ENCODE data around the gene METTL25. TPM values are rescaled to one million over a fixed set of nuclear protein-coding genes. Genes with fewer than 3 reads are reported as not detected.
"Not testable (repeated sequence)": the region's sequence is repeated elsewhere in the genome, so short reads cannot be mapped to it uniquely, and the experiment has no call there.

Gene METTL25
- total and polyA plus RNA-seq, 4 donors, result 6.1 to 30.1 (median 13.3) TPM

- no peak for DNase-seq (ENCODE audit: low read depth in 4 of 6, low spot score in 6 of 6)
- Histone ChIP-seq H3K9me3 (ENCODE audit: control insufficient read depth, insufficient read depth, low read length) (no peaks in the 10 kb centered on the region), H3K4me1 (ENCODE audit: control insufficient read depth, insufficient read depth, low read length) (peaks cover 4% of the 10 kb centered on the region), H3K27ac (ENCODE audit: low read depth, low read length) (no peak overlapping the region), H3K4me3 (ENCODE audit: low read depth, low read length) (peak overlapping the region; percentile 100), H3K27me3 (ENCODE audit: control insufficient read depth, insufficient read depth, low read length) (no peaks in the 10 kb centered on the region), H3K36me3 (ENCODE audit: control insufficient read depth, insufficient read depth, low read length) (peaks cover 6% of the 10 kb centered on the region)
- no CpG with 5 or more reads among the region's 4 CpGs for WGBS (ENCODE audit: insufficient coverage)
Observed at GRCh38 chr12:82357340-82357739, 989 bp upstream of the METTL25 start.

GRCh38 chr12:82357845-82358199 lies 507 bp upstream of the METTL25 start:
- Histone ChIP-seq H3K4me3 (ENCODE audit: low read depth, low read length) (peak overlapping the region; percentile 100), H3K36me3 (ENCODE audit: control insufficient read depth, insufficient read depth, low read length) (peaks cover 6% of the 10 kb centered on the region), H3K27me3 (ENCODE audit: control insufficient read depth, insufficient read depth, low read length) (no peaks in the 10 kb centered on the region), H3K9me3 (ENCODE audit: control insufficient read depth, insufficient read depth, low read length) (no peaks in the 10 kb centered on the region), H3K4me1 (ENCODE audit: control insufficient read depth, insufficient read depth, low read length) (peaks cover 4% of the 10 kb centered on the region), H3K27ac (ENCODE audit: low read depth, low read length) (peak overlapping the region; percentile 100)
- no peak for DNase-seq (ENCODE audit: low read depth in 4 of 6, low spot score in 6 of 6)
- WGBS (ENCODE audit: insufficient coverage), result 1% methylated on average over 7 of the region's 10 CpGs

GRCh38 chr12:82359115-82359478 lies 768 bp downstream of the METTL25 start:
- H3K9me3 ChIP-seq (ENCODE audit: control insufficient read depth, insufficient read depth, low read length), result no peaks in the 10 kb centered on the region
- peaks cover 6% of the 10 kb centered on the region for H3K36me3 ChIP-seq (ENCODE audit: control insufficient read depth, insufficient read depth, low read length)
- no peak for DNase-seq (ENCODE audit: low read depth in 4 of 6, low spot score in 6 of 6)
- peaks cover 4% of the 10 kb centered on the region for H3K4me1 ChIP-seq (ENCODE audit: control insufficient read depth, insufficient read depth, low read length)
- H3K27ac ChIP-seq (ENCODE audit: low read depth, low read length), result peak overlapping the region; percentile 100
- WGBS (ENCODE audit: insufficient coverage), result 27% methylated on average over 3 of the region's 4 CpGs
- H3K27me3 ChIP-seq (ENCODE audit: control insufficient read depth, insufficient read depth, low read length), result no peaks in the 10 kb centered on the region
- H3K4me3 ChIP-seq (ENCODE audit: low read depth, low read length), result peak overlapping the region; percentile 100

GRCh38 chr12:82360834-82361233 lies 2.5 kb downstream of the METTL25 start:
- H3K4me3 ChIP-seq (ENCODE audit: low read depth, low read length); H3K27me3 ChIP-seq (ENCODE audit: control insufficient read depth, insufficient read depth, low read length); H3K27ac ChIP-seq (ENCODE audit: low read depth, low read length); H3K9me3 ChIP-seq (ENCODE audit: control insufficient read depth, insufficient read depth, low read length); DNase-seq (ENCODE audit: low read depth in 4 of 6, low spot score in 6 of 6); H3K4me1 ChIP-seq (ENCODE audit: control insufficient read depth, insufficient read depth, low read length); H3K36me3 ChIP-seq (ENCODE audit: control insufficient read depth, insufficient read depth, low read length): not testable (repeated sequence)
- WGBS (ENCODE audit: insufficient coverage), result 100% methylated on average over 11 of the region's 11 CpGs

- peaks cover 4% of the 10 kb centered on the region for H3K4me1 ChIP-seq (ENCODE audit: control insufficient read depth, insufficient read depth, low read length)
- H3K27ac ChIP-seq (ENCODE audit: low read depth, low read length), result no peak overlapping the region
- no peak overlapping the region for H3K4me3 ChIP-seq (ENCODE audit: low read depth, low read length)
- H3K9me3 ChIP-seq (ENCODE audit: control insufficient read depth, insufficient read depth, low read length), result no peaks in the 10 kb centered on the region
- peaks cover 6% of the 10 kb centered on the region for H3K36me3 ChIP-seq (ENCODE audit: control insufficient read depth, insufficient read depth, low read length)
- no peaks in the 10 kb centered on the region for H3K27me3 ChIP-seq (ENCODE audit: control insufficient read depth, insufficient read depth, low read length)
- 90% methylated on average over 22 of the region's 22 CpGs for WGBS (ENCODE audit: insufficient coverage)
- no peak for DNase-seq (ENCODE audit: low read depth in 4 of 6, low spot score in 6 of 6)
Observed at GRCh38 chr12:82361461-82361915, 3.2 kb downstream of the METTL25 start.

- Histone ChIP-seq H3K27me3 (ENCODE audit: control insufficient read depth, insufficient read depth, low read length) (no peaks in the 10 kb centered on the region), H3K9me3 (ENCODE audit: control insufficient read depth, insufficient read depth, low read length) (no peaks in the 10 kb centered on the region), H3K4me1 (ENCODE audit: control insufficient read depth, insufficient read depth, low read length) (peaks cover 4% of the 10 kb centered on the region), H3K36me3 (ENCODE audit: control insufficient read depth, insufficient read depth, low read length) (peaks cover 6% of the 10 kb centered on the region), H3K27ac (ENCODE audit: low read depth, low read length) (no peak overlapping the region), H3K4me3 (ENCODE audit: low read depth, low read length) (no peak overlapping the region)
- 100% methylated on average over 3 of the region's 4 CpGs for WGBS (ENCODE audit: insufficient coverage)
- DNase-seq (ENCODE audit: low read depth in 4 of 6, low spot score in 6 of 6), result no peak
Observed at GRCh38 chr12:82363990-82364389, 5.7 kb downstream of the METTL25 start.

GRCh38 chr12:82366197-82366596 lies 7.9 kb downstream of the METTL25 start:
- DNase-seq (ENCODE audit: low read depth in 4 of 6, low spot score in 6 of 6), result peak in 1 of 6 donors; percentile 14
- peaks cover 6% of the 10 kb centered on the region for H3K36me3 ChIP-seq (ENCODE audit: control insufficient read depth, insufficient read depth, low read length)
- H3K27ac ChIP-seq (ENCODE audit: low read depth, low read length), result no peak overlapping the region
- H3K4me1 ChIP-seq (ENCODE audit: control insufficient read depth, insufficient read depth, low read length), result no peaks in the 10 kb centered on the region
- H3K9me3 ChIP-seq (ENCODE audit: control insufficient read depth, insufficient read depth, low read length), result no peaks in the 10 kb centered on the region
- no peaks in the 10 kb centered on the region for H3K27me3 ChIP-seq (ENCODE audit: control insufficient read depth, insufficient read depth, low read length)
- WGBS (ENCODE audit: insufficient coverage), result no CpG with 5 or more reads among the region's 1 CpG
- H3K4me3 ChIP-seq (ENCODE audit: low read depth, low read length), result no peak overlapping the region

- no peaks in the 10 kb centered on the region for H3K36me3 ChIP-seq (ENCODE audit: control insufficient read depth, insufficient read depth, low read length)
- no peaks in the 10 kb centered on the region for H3K4me1 ChIP-seq (ENCODE audit: control insufficient read depth, insufficient read depth, low read length)
- H3K9me3 ChIP-seq (ENCODE audit: control insufficient read depth, insufficient read depth, low read length), result peaks cover 1% of the 10 kb centered on the region
- no peaks in the 10 kb centered on the region for H3K27me3 ChIP-seq (ENCODE audit: control insufficient read depth, insufficient read depth, low read length)
- WGBS (ENCODE audit: insufficient coverage), result no CpG with 5 or more reads among the region's 2 CpGs
- no peak overlapping the region for H3K27ac ChIP-seq (ENCODE audit: low read depth, low read length)
- DNase-seq (ENCODE audit: low read depth in 4 of 6, low spot score in 6 of 6), result no peak
- no peak overlapping the region for H3K4me3 ChIP-seq (ENCODE audit: low read depth, low read length)
Observed at GRCh38 chr12:82375201-82375600, 16.9 kb downstream of the METTL25 start.

- no peak overlapping the region for H3K4me3 ChIP-seq (ENCODE audit: low read depth, low read length)
- H3K4me1 ChIP-seq (ENCODE audit: control insufficient read depth, insufficient read depth, low read length), result no peaks in the 10 kb centered on the region
- H3K36me3 ChIP-seq (ENCODE audit: control insufficient read depth, insufficient read depth, low read length), result no peaks in the 10 kb centered on the region
- no peaks in the 10 kb centered on the region for H3K9me3 ChIP-seq (ENCODE audit: control insufficient read depth, insufficient read depth, low read length)
- no peaks in the 10 kb centered on the region for H3K27me3 ChIP-seq (ENCODE audit: control insufficient read depth, insufficient read depth, low read length)
- no peak overlapping the region for H3K27ac ChIP-seq (ENCODE audit: low read depth, low read length)
- no peak for DNase-seq (ENCODE audit: low read depth in 4 of 6, low spot score in 6 of 6)
Observed at GRCh38 chr12:82378997-82379396, 20.7 kb downstream of the METTL25 start.

GRCh38 chr12:82383930-82384552 lies 25.7 kb downstream of the METTL25 start:
- Histone ChIP-seq H3K27ac (ENCODE audit: low read depth, low read length) (no peak overlapping the region), H3K27me3 (ENCODE audit: control insufficient read depth, insufficient read depth, low read length) (no peaks in the 10 kb centered on the region), H3K4me1 (ENCODE audit: control insufficient read depth, insufficient read depth, low read length) (no peaks in the 10 kb centered on the region), H3K36me3 (ENCODE audit: control insufficient read depth, insufficient read depth, low read length) (no peaks in the 10 kb centered on the region), H3K4me3 (ENCODE audit: low read depth, low read length) (no peak overlapping the region), H3K9me3 (ENCODE audit: control insufficient read depth, insufficient read depth, low read length) (no peaks in the 10 kb centered on the region)
- peak in 5 of 6 donors; percentile 13 to 82 (median 23) for DNase-seq (ENCODE audit: low read depth in 4 of 6, low spot score in 6 of 6)
- WGBS (ENCODE audit: insufficient coverage), result no CpG with 5 or more reads among the region's 2 CpGs

Data from spinal cord (tissue), 10 donors.